Stomach (tissue), 9 donors: ENCODE measurements around the gene VTI1A. TPM values are rescaled to one million over a fixed set of nuclear protein-coding genes. Genes with fewer than 3 reads are reported as not detected.
A peak's percentile ranks its signal among the peaks of the same experiment; 100 is the strongest.

Experiments
- DNase-seq, 2 donors: peaks; one replicate each; pipeline versions ENCODE4 v3.0.0 to v3.0.0-alpha.2; 2013 to 2019
- H3K27ac ChIP-seq, 5 donors: fragments of 200-600 bp in 4 of 5; sonication (generic) in 4 of 5; one replicate each; pipeline ENCODE4 v1.5.1; 2013 to 2019; ENCODE audit warnings: mild to moderate bottlenecking in 1 of 5, moderate library complexity in 1 of 5
- H3K27me3 ChIP-seq, 3 donors: fragments of 200-600 bp; sonication (generic); one replicate each; pipeline ENCODE4 v1.5.1; 2017 to 2019; ENCODE audit warnings: mixed run types in 1 of 3
- H3K36me3 ChIP-seq, 4 donors: fragments of 200-600 bp; sonication (generic); 1 replicate in 3 of 4; 2 replicates in 1 of 4; pipeline ENCODE4 v1.5.1; 2016 to 2019
- H3K4me1 ChIP-seq, 4 donors: fragments of 200-600 bp; sonication (generic); one replicate each; pipeline ENCODE4 v1.5.1; 2016 to 2019
- H3K4me3 ChIP-seq, 4 donors: fragments of 200-600 bp; sonication (generic) in 3 of 4; one replicate each; pipeline ENCODE4 v1.5.1; 2016 to 2019; ENCODE audit warnings: mild to moderate bottlenecking in 1 of 4
- H3K9me3 ChIP-seq, 4 donors: fragments of 200-600 bp; sonication (generic); one replicate each; pipeline ENCODE4 v1.5.1; 2016 to 2019
- CTCF ChIP-seq, 7 experiments: fragments of 450-650 bp in 4 of 7; fragments of 200-600 bp in 3 of 7; sonication (generic) in 3 of 7; IDR thresholded peaks; one replicate each; pipeline ENCODE4 v1.5.1; 2016 to 2019; ENCODE audit warnings: antibody characterized with exemption in 7 of 7, control low read depth in 2 of 7, mild to moderate bottlenecking in 1 of 7
- EP300 ChIP-seq: sonication (generic); formaldehyde crosslinking; IDR thresholded peaks from one replicate; pipeline ENCODE4 v1.6.1; 2017; ENCODE audit warnings: antibody characterized with exemption
- POLR2A ChIP-seq, 4 donors: fragments of 450-650 bp; IDR thresholded peaks; one replicate each; pipeline ENCODE4 v1.6.1; 2016; ENCODE audit warnings: antibody characterized with exemption in 4 of 4, control low read depth in 2 of 4, mild to moderate bottlenecking in 1 of 4, moderate library complexity in 1 of 4
- POLR2AphosphoS5 ChIP-seq, 3 donors: sonication (generic); formaldehyde crosslinking; IDR thresholded peaks; one replicate each; pipeline ENCODE4 v1.6.1; 2016; ENCODE audit warnings: antibody characterized with exemption in 3 of 3
- WGBS, 5 donors: extraction: QIAGEN DNeasy Blood & Tissue Kit in 3 of 5; methylation state at CpG; one replicate each; pipeline versions ENCODE4 v1.1.5 to v1.1.7; 2013 to 2018; 5-methylcytosine and 5-hydroxymethylcytosine counted together
- intact Hi-C: fragments of 100-400 bp; cut with DNase I; formaldehyde crosslinking; loops from one replicate; pipeline ENCODE4 v1.15.1; 2023; ENCODE audit warnings: low total_unique reads
- polyA plus RNA-seq, 3 donors: library from polyadenylated mRNA; stranded (reverse); fragments of 200-250 nt; gene quantifications; one replicate each; pipeline ENCODE4 v1.2.3, GENCODE V29; 2013
- total RNA-seq, 5 donors: library from RNA; depleted of rRNA; stranded (reverse); fragments of >200 nt; gene quantifications; one replicate each; pipeline versions ENCODE4 v1.1.0 to v1.2.3, GENCODE V29; 2014 to 2016
- donor health status: healthy with polysubstance abuse.
- donor health status: Bipolar disorder and iron deficiency.
- donor health status: healthy.

Gene VTI1A
- total and polyA plus RNA-seq, 8 donors: 6.5 to 222 (median 57.4) TPM

DNA sequence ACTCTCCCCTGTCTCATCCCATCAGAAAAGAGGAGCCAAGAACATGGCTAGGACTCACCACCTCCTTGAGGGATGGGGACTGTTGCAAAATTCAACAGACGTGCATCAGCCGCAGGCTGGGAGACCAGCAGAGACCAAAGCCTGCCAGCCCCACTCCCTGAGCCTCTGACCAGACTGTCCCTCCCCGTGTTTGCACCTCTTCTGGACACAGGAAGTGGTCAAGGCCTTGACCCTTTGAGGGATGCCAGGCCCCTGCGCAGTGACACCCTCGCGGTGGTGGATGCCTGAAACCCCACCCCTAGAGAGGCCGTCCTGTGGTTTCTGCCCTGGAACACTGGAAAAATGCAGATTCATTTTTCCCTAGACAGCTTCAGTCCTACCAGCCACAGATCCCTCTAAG, 374.6 kb downstream of the VTI1A start:
- intact Hi-C loops: no loop called here
- H3K9me3 ChIP-seq: no peaks in the 10 kb centered on the region
- 75 to 92% (median 88%) methylated on average over 4 to 7 of the region's 7 CpGs for WGBS, 5 donors
- H3K36me3 ChIP-seq: no peaks in the 10 kb centered on the region
- DNase-seq: no peak
- H3K27ac ChIP-seq: no peak overlapping the region
- TF ChIP-seq CTCF (IDR thresholded peaks at IDR 0.05): no peak
- TF ChIP-seq EP300: no peak
- no peak for TF ChIP-seq POLR2A (IDR thresholded peaks at IDR 0.05)
- TF ChIP-seq POLR2AphosphoS5 (IDR thresholded peaks at IDR 0.05): no peak
- H3K4me1 ChIP-seq: peaks cover 0 to 12% (median 0%) of the 10 kb centered on the region in 4 donors
- H3K27me3 ChIP-seq: no peaks in the 10 kb centered on the region
- H3K4me3 ChIP-seq: no peak overlapping the region

GRCh38 chr10:112823007-112823406, 376.0 kb downstream of the VTI1A start:
- H3K9me3 ChIP-seq: no peaks in the 10 kb centered on the region
- no peak overlapping the region for H3K27ac ChIP-seq
- no peak overlapping the region for H3K4me3 ChIP-seq
- no peaks in the 10 kb centered on the region for H3K27me3 ChIP-seq
- no peak for TF ChIP-seq POLR2AphosphoS5 (IDR thresholded peaks at IDR 0.05)
- no peak for TF ChIP-seq EP300
- no peak for TF ChIP-seq POLR2A (IDR thresholded peaks at IDR 0.05)
- no peak for TF ChIP-seq CTCF (IDR thresholded peaks at IDR 0.05)
- no peaks in the 10 kb centered on the region for H3K36me3 ChIP-seq
- H3K4me1 ChIP-seq: peaks cover 0 to 12% (median 0%) of the 10 kb centered on the region in 4 donors
- no peak for DNase-seq
- WGBS, 5 donors: 87 to 97% (median 94%) methylated on average over 5 of the region's 5 CpGs
- intact Hi-C loops: no loop called here

DNA sequence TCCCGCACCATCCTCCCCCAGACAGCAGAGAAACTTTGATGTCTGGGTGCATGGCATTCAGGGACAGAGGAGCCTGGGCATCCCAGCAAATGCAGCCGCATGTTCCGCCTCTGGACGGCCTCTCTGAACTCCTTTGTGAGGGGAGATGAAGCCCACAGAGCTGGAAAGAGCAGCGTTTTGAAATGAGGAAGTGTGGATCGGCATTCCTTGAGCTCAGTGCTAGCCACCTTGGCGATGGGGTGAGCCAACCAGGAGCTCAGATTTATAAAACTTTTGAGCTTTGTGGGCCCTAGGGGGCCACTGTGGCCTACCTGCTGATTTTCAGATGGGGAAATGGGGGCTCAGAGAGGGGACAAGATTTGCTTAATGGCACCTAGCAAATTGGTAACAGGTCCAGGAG, 376.6 kb downstream of the VTI1A start:
- TF ChIP-seq CTCF (IDR thresholded peaks at IDR 0.05): no peak
- TF ChIP-seq POLR2A (IDR thresholded peaks at IDR 0.05): no peak
- TF ChIP-seq EP300: no peak
- no peak for TF ChIP-seq POLR2AphosphoS5 (IDR thresholded peaks at IDR 0.05)
- intact Hi-C loops: no loop called here
- Histone ChIP-seq H3K4me3 (no peak overlapping the region), H3K27me3 (no peaks in the 10 kb centered on the region), H3K36me3 (no peaks in the 10 kb centered on the region), H3K27ac (no peak overlapping the region), H3K9me3 (no peaks in the 10 kb centered on the region), H3K4me1 (peaks cover 0 to 12% (median 0%) of the 10 kb centered on the region in 4 donors)
- WGBS, 5 donors: 90 to 93% (median 90%) methylated on average over 7 of the region's 7 CpGs
- DNase-seq: no peak

DNA sequence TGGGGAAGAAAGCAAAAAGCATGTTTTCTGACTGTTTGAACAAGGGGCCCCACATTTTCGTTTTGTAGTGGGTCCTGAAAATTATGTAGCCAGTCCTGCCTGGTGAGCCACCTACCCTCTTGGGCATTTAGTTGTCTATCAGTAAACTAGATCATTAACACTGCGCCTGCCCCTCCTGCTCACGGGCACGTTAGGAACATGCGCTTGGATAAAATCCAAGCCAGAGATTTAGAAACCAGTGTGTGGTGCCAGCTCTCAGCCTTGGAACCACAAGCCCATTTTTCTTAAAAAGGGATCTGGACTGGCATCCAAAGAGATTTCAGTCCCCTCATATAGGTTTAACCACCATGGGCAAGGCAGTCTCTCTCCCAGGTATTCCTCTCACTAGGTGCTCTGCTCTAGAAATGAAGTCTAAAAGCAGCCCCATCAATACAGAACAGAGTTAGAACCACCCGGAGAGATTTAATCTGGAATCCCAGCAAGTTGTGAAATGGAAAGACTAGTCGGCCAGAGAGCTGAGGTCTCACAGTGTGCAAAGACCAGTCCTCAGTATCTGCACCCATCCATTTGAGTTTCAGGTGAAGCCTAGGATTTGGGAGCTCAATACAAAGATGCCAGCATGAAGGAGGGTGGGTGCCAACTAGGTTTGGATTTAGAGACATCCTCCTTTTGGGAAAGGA, 379.1 kb downstream of the VTI1A start:
- DNase-seq: peak in 1 of 2 donors; percentile 22
- no peaks in the 10 kb centered on the region for H3K36me3 ChIP-seq
- no peak overlapping the region for H3K4me3 ChIP-seq
- TF ChIP-seq POLR2A (IDR thresholded peaks at IDR 0.05): no peak
- TF ChIP-seq POLR2AphosphoS5 (IDR thresholded peaks at IDR 0.05): no peak
- TF ChIP-seq EP300: no peak
- H3K27me3 ChIP-seq: no peaks in the 10 kb centered on the region
- intact Hi-C loops: no loop called here
- WGBS, 5 donors: 35 to 50% (median 50%) methylated on average over 7 of the region's 7 CpGs
- no peaks in the 10 kb centered on the region for H3K9me3 ChIP-seq
- peaks cover 0 to 12% (median 0%) of the 10 kb centered on the region in 4 donors for H3K4me1 ChIP-seq
- H3K27ac ChIP-seq: no peak overlapping the region

DNA sequence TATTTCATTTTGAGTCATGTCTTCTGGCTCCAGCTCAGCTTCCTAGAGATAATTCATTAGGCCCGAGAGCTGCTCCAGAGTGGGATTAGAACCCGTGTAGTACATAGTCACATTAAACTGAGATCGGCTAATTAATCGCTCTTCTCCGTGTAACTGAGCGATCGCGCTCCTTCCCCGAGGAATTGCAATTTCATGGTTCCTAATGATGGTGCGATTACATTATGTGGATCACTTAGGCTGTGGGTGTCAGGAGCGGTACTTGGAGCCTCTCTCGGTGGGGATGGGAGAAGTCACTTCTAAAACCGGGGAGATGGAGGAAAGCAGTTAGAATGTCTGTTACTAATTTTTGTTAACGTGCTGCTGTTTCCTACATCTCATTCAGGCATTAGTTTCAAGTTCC, 380.1 kb downstream of the VTI1A start:
- TF ChIP-seq POLR2A (IDR thresholded peaks at IDR 0.05) (no peak), POLR2AphosphoS5 (IDR thresholded peaks at IDR 0.05) (no peak), CTCF (IDR thresholded peaks at IDR 0.05) (no peak), EP300 (no peak)
- Histone ChIP-seq H3K4me3 (no peak overlapping the region), H3K27me3 (no peaks in the 10 kb centered on the region), H3K36me3 (no peaks in the 10 kb centered on the region), H3K27ac (no peak overlapping the region), H3K4me1 (peaks cover 0 to 12% (median 0%) of the 10 kb centered on the region in 4 donors), H3K9me3 (no peaks in the 10 kb centered on the region)
- WGBS, 5 donors: 94 to 97% (median 97%) methylated on average over 14 of the region's 14 CpGs
- intact Hi-C loops: no loop called here
- no peak for DNase-seq
